ENCODE data around the gene HJURP. TPM values are rescaled to one million over a fixed set of nuclear protein-coding genes. Genes with fewer than 3 reads are reported as not detected.

HJURP gene
- total and polyA plus RNA-seq, 9 of the 15 experiments (the other 6 are each of a cell fraction or from before 2014, with no cell fraction given) = 13.8 to 102 (median 28.3) TPM

GRCh38 chr2:233892793-233893192, 38.5 kb upstream of the HJURP start (continued):
- TF ChIP-seq UBTF (IDR thresholded peaks at IDR 0.05; ENCODE audit: borderline replicate concordance in 1 of 2, low read depth in 2 of 2, low read length in 2 of 2) = no peak
- TF ChIP-seq SAFB2 (IDR thresholded peaks at IDR 0.05; ENCODE audit: borderline replicate concordance, low read depth, low read length, severe bottlenecking) = no peak
- no peak for TF ChIP-seq ZBTB17 (CRISPR knock-in tag; IDR thresholded peaks at IDR 0.05)
- no peak for TF ChIP-seq SMAD3 (CRISPR knock-in tag; conservative IDR thresholded peaks at IDR 0.05)

GRCh38 chr2:233882353-233882752, 28.0 kb upstream of the HJURP start:
- FAIRE-seq (no peak), ATAC-seq (no peak), DNase-seq (ENCODE audit: extremely low read depth in 1 of 4, low spot score in 3 of 4) (no peak)
- Histone ChIP-seq H3K79me2 (ENCODE audit: control insufficient read depth, insufficient read depth, low read length) (no peaks in the 10 kb centered on the region), H3K4me3 (no peak overlapping the region), H4K20me1 (replicated peaks; ENCODE audit: control insufficient read depth, insufficient read depth, low read length) (no peaks in the 10 kb centered on the region), H3K4me1 (replicated peaks in 1 of 2; ENCODE audit: control insufficient read depth in 2 of 2, insufficient read depth in 2 of 2, low read length in 2 of 2) (no peaks in the 10 kb centered on the region), H3K9me3 (replicated peaks; ENCODE audit: control insufficient read depth, insufficient read depth, low read depth, low read length) (no peaks in the 10 kb centered on the region), H3K9ac (ENCODE audit: insufficient read depth in 1 of 2, low read depth in 2 of 2, low read length in 2 of 2) (no peak overlapping the region), H3K27me3 (ENCODE audit: control insufficient read depth in 2 of 2, insufficient read depth in 2 of 2, low read length in 2 of 2) (no peaks in the 10 kb centered on the region), H3K36me3 (ENCODE audit: control insufficient read depth, insufficient read depth, low read length) (no peaks in the 10 kb centered on the region), H3K27ac (ENCODE audit: extremely low read depth, low read depth, low read length) (no peak overlapping the region), H3K9me1 (ENCODE audit: control insufficient read depth, insufficient read depth, low read length) (no peaks in the 10 kb centered on the region), H2AFZ (ENCODE audit: low read depth, low read length) (no peak overlapping the region), H3K4me2 (ENCODE audit: insufficient read depth, low read length) (no peak overlapping the region)
- intact Hi-C loops (cut with micrococcal nuclease) (no loop called here), in situ Hi-C loops (cut with MboI) (no loop called here)
- CTCF ChIA-PET (ENCODE audit: low intra/inter-chr PET ratio) = no interaction called here
- BruUV-seq (replicated peaks) = no TSS peak
- POLR2A ChIA-PET = no interaction called here
- TF ChIP-seq KDM4B (IDR thresholded peaks at IDR 0.05; ENCODE audit: borderline replicate concordance in 2 of 2, low read depth in 1 of 2) (no peak), HNRNPK (IDR thresholded peaks at IDR 0.05; ENCODE audit: low read depth, low read length, poor library complexity, severe bottlenecking) (no peak), ZNF408 (CRISPR knock-in tag; IDR thresholded peaks at IDR 0.05; ENCODE audit: low read depth) (no peak), TOE1 (IDR thresholded peaks at IDR 0.05; ENCODE audit: borderline replicate concordance) (no peak), TOE1 (CRISPR knock-in tag; IDR thresholded peaks at IDR 0.05; ENCODE audit: borderline replicate concordance, low read depth) (no peak), ZNF717 (CRISPR knock-in tag; IDR thresholded peaks at IDR 0.05) (no peak), MCM5 (IDR thresholded peaks at IDR 0.05; ENCODE audit: low read depth) (no peak), HMG20B (CRISPR knock-in tag; IDR thresholded peaks at IDR 0.05) (no peak)

All from K562 (cell line).